Stimulated activated CD4-positive, alpha-beta T cell treated with anti-CD3 and anti-CD28 coated beads, Interleukin-15, amount 100 ng/mL, for 48 hours (primary cell): ENCODE results near the gene ST3GAL6.

Experiments used
- DNase-seq, 2 donors: peaks; one replicate each; pipeline ENCODE4 v3.0.0-alpha.2; 2020; ENCODE audit warnings: low read depth in 2 of 2

Gene ST3GAL6

DNA sequence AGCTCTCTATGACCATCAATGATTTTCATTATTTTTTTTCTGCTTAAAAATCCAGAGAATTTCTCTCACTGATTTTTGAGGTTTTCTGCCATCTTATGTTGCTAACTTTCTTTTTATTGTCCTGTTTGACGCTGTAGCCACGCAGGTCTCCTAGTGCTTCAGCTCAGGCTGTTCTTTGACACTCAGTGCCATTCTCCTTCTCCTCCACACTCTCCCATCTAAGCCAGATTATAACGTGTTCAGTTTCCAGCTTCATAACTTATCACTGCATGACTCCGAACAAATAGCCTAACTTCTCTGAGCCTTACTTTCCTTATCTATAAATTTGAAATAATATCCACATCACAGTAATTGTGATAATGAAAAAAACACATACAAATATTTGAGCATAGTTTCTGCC is 22.8 kb upstream of the ST3GAL6 start:
- no peak for DNase-seq

GRCh38 chr3:98741121-98741716 is 21.9 kb upstream of the ST3GAL6 start:
- no peak for DNase-seq

GRCh38 chr3:98743071-98743470 is 20.1 kb upstream of the ST3GAL6 start:
- DNase-seq = no peak

DNA sequence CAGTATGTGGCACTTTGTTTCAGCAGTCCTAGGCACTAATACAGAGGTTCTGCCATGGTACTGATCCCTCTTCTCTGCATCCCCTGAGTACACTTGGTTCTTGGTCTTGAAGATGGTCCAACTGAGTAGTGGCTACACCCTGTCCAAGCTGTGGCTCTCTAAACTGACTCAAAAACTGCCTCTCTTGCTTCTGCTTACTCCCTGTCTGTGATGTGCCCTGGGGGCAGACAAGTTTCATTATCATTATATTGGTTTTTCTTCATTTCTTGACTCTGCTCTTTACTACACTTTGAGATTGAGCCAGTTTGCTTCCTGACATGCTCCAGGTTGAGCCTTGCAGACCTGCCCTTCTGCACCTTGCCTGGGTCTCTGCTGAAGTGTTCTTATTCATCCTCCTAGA is 18.9 kb upstream of the ST3GAL6 start:
- DNase-seq = no peak

DNA sequence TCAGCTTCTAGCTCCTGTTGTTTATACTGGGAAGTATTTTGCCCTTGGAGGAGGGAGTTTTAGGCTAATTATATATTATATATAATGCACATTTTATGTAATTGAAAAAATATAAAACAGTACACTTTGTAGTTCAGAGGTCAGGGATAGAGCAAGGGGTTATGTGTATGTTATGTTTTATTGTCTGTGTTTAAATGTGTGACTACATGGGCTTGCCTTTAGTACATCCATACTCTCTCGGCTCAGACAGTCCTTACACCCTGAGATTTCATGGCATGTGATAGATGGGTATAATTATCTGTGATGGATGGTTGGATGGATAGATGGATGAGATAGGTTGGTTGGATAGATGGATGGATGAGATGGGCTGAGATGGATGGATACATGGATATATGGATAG is 17.4 kb upstream of the ST3GAL6 start:
- DNase-seq = no peak

DNA sequence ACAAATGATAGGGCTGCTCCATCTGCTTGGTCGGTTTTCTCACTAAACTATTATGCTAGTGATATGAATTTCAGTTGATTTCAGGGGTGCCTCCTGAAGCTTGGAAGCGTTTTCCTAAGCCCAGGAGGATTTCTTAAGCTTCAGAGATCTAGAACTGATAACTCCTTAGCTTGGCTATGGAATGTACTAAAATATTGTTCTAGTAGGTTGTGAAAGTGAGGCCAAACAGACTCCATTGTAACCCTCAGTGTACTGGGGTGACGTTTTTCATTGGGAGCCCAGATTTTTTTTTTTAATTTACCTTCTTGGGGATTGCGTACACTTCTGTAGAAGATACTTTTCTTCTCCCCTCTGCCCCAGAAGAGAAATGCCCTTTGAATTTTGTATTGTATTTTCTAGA is 17.0 kb upstream of the ST3GAL6 start:
- DNase-seq = no peak

DNA sequence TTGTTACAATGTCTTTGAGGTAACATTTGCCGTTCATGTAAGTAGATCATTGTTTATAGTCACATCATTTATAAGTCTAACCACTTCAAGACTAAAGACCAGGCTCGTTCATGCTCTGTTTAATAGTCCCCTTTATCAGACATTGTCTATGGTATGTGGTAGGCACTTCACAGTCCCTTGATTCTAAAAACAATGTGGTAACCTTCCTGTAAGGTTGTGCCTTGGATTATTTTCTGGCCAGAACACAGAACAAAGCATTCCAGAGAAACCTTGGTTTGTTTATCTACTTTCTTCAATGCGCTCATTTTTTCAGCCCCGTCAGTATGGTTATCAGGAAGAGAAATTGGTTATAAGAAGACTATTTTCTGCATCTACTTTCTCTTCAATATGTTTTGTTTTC is 16.3 kb upstream of the ST3GAL6 start:
- no peak for DNase-seq

DNA sequence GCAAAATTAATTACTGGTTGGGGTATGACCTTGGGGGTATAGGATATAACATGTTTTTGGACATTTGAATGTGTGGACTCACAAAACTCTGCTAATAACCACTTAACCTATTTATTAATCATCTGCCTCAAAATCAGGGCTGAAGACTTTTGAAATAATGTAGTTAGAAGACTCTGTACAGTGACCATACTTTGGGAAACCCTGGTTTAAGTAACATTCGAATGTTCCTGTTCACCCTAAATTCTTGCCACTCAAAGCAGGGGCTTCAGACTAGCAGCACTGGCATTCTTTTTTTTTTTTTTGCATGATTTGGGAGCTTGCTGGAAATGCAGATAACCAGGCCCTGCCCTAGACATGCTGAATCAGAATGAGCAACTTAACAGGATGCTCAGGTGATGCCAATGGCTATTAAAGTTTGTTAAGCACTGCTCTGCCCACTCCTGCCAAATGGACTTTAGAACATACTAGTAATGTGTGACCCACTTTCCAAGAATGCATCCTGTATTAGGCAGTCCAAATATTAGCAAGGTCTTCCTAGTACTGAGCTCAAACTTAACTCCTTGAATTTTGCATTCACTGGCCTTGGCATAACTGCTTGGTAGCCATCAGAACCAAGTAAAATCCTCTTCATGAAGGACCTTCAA is 12.7 kb upstream of the ST3GAL6 start:
- DNase-seq = no peak

- DNase-seq = no peak
These were observed 8.7 kb upstream of the ST3GAL6 start for GRCh38 chr3:98754483-98754882.

- no peak for DNase-seq
These were observed 7.5 kb upstream of the ST3GAL6 start for GRCh38 chr3:98755601-98756000.

GRCh38 chr3:98759629-98760028 is 3.5 kb upstream of the ST3GAL6 start:
- no peak for DNase-seq

GRCh38 chr3:98761643-98762229 is 1.4 kb upstream of the ST3GAL6 start:
- no peak for DNase-seq

DNA sequence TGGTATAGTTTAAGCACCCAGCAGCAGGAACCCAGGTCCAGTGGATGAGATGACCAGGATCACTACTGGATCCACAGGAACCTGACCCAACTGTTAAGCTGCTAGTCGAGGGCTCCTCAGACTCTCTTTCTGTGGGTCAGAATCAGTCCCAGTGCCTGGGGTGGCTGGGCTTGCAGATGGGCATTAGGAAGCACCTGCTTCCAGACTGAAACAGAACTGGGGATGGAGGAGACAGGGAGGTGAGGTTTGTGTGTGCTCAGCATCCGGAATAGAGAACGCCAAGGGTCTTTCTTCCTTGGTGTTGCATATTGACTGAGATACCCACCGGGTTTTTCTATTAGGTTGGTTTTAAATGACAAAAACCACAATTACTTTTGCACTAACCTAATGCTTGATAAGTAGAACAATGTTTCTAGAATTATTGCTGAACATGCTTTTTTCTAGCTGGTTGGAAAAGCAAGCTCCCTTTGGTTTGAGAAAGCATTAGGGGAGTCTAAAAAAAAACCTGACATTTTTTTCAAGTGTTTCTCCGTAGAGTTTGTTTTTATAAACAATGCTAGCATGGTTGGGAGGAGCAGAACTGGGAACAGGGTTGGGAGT is 779 bp downstream of the ST3GAL6 start:
- DNase-seq = no peak

DNA sequence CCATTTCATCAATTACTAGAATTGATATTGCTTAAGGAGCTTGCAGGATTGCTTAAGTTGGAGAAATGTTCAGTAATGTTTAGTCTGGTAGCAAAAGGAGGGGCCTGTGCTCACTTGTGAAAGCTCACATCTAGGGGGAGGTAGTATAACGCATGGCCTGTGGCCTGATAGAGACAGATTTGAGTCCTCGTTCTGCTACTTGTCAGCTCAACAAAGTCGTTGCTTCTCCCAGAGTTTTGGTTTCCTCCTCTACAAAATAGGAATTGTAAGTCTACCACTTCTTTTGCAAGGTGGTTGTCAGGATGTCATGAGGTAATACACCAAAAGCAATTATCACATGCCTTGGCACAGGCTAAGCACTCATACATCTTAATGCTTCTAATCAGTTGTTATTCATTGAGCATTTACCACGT is 1.3 kb downstream of the ST3GAL6 start:
- DNase-seq = no peak

DNA sequence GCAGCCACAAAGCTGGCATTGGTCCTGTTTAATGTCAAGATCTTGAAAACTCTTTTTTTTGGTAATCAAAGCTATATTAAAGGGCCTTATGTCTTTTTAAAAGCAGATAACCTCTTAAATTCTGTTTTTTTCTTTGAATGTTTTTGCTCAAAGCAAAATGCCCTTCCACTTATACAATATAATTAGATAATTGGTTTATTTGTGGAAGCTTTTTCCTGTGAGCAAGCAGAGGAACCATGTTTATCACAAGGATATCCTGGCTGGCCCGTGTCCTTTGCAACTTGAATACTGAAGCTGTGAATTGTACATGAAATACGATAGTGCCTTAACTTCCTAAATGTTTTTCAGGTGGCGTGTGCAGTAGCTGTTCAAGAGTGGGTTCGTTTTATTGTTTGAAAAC is 2.6 kb downstream of the ST3GAL6 start:
- no peak for DNase-seq

GRCh38 chr3:98766924-98767323 is 3.8 kb downstream of the ST3GAL6 start:
- no peak for DNase-seq

- no peak for DNase-seq
These were observed 5.8 kb downstream of the ST3GAL6 start for GRCh38 chr3:98768961-98769360.

GRCh38 chr3:98769448-98769847 is 6.3 kb downstream of the ST3GAL6 start:
- DNase-seq = no peak

DNA sequence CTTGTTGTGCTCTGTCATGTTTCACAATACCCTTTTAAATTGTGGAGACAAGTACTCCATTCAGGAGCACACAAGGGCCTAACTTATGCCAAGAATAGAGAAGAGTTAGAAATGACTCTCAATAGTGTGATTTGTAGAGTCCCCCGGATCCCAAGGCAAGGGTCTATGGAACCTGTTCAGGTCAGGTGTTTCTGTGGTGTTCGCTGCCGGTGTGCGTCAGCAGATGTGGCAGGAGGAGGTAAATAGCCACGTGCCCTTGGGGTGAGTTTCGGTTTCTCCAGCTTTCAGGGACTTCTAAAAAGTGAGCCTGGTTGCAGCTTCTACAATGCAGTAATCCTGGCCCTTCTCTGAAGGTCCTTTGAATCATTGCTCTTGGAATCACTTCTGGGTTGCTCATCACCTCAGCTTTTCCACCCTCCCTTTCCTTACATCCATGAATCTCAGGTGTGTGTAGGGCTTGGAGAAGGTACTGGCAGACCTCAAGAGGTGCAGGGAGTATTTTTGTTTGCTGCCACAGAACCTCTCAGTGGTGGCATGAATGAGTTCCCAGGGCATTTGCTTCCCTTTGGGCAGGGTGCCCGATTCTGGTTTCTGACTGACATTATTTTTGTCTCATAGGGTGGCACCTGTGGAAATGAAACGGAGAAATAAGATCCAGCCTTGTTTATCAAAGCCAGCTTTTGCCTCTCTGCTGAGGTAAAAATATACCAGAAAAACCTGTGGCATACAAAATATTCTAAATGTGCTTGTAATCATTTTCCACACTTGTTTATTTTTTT is 7.3 kb downstream of the ST3GAL6 start:
- DNase-seq = no peak

- no peak for DNase-seq
These were observed 8.9 kb downstream of the ST3GAL6 start for GRCh38 chr3:98772022-98772421.

DNA sequence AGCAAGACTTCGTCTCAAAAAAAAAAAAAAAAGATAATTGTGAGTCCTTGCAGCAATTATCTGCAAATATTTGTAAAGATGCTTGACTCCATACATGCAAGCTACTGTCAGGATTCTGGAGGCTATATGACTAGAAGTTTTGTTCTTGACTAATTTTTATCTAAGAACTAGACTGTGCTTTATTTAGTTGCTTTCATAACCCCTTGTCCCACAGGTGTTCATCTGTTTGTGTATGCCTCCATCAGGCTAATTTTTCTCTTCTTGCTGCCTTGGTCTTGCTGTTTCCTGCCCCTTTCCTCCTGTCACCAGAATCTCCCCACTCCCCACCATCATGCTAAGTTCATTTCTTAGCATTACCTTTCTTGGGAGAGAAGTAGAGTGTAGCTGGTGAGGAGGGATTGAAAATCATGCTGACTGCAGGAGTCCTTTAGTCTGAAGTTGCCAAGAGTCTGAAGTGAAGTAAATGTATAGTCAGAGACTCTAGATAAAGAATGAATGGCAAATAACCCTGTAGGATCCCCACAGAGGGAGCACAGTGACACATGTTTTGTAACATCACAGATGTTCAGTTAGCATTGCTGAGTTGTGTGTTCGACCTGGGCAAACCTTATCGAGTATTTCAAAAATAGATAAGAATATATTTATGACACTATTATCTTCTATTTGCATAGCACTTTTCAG is 12.5 kb downstream of the ST3GAL6 start:
- DNase-seq = no peak

DNA sequence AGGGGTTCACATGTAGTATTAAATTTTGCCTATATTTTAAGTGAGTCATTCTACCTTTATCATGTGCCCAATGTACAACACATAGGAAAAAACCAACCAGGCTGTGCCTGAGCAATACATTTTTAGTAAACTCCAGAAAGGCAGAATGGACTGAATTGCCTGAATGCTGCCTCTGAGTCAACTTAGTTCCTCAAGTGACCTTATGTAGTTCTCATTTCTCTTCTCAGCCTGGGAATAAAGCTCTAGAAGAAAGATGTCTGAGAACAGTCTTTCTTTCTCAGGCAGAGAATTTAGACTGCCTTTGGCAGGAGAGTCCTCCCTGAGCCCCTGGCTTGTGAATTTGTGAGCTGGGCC is 13.0 kb downstream of the ST3GAL6 start:
- no peak for DNase-seq
